NCI-H2107 (cell line): ENCODE data around the gene PTRH2.

Source experiments
- DNase-seq: peaks from one replicate; lab custom pipeline; 2025; lab: John Stamatoyannopoulos, UW

PTRH2 gene

GRCh38 chr17:59719526-59719925, 12.3 kb upstream of the PTRH2 start:
- no peak for DNase-seq

- no peak for DNase-seq
Observed at GRCh38 chr17:59716427-59716826, 9.2 kb upstream of the PTRH2 start.

GRCh38 chr17:59714255-59714654, 7.0 kb upstream of the PTRH2 start:
- DNase-seq: no peak

- no peak for DNase-seq
Observed at GRCh38 chr17:59712862-59713261, 5.6 kb upstream of the PTRH2 start.

GRCh38 chr17:59711936-59712335, 4.7 kb upstream of the PTRH2 start:
- no peak for DNase-seq

GRCh38 chr17:59707971-59708430, 771 bp upstream of the PTRH2 start:
- no peak for DNase-seq

GRCh38 chr17:59702304-59702703, 4.9 kb downstream of the PTRH2 start:
- DNase-seq: no peak

- no peak for DNase-seq
Observed at GRCh38 chr17:59699786-59700185, 7.4 kb downstream of the PTRH2 start.

GRCh38 chr17:59699218-59699617, 8.0 kb downstream of the PTRH2 start:
- no peak for DNase-seq

- DNase-seq: no peak
Observed at GRCh38 chr17:59698143-59698542, 9.1 kb downstream of the PTRH2 start.

GRCh38 chr17:59696682-59697277, 10.4 kb downstream of the PTRH2 start:
- DNase-seq: no peak

- no peak for DNase-seq
Observed at GRCh38 chr17:59695945-59696681, 11.1 kb downstream of the PTRH2 start.

GRCh38 chr17:59694344-59694743, 12.9 kb downstream of the PTRH2 start:
- DNase-seq: no peak

- no peak for DNase-seq
Observed at GRCh38 chr17:59693582-59693981, 13.6 kb downstream of the PTRH2 start.

- DNase-seq: no peak
Observed at GRCh38 chr17:59688496-59688895, 18.7 kb downstream of the PTRH2 start.

GRCh38 chr17:59688008-59688407, 19.2 kb downstream of the PTRH2 start:
- no peak for DNase-seq

- no peak for DNase-seq
Observed at GRCh38 chr17:59684967-59685366, 22.3 kb downstream of the PTRH2 start.

- no peak for DNase-seq
Observed at GRCh38 chr17:59683283-59683682, 23.9 kb downstream of the PTRH2 start.

GRCh38 chr17:59680314-59680713, 26.9 kb downstream of the PTRH2 start:
- DNase-seq: no peak

GRCh38 chr17:59678918-59679317, 28.3 kb downstream of the PTRH2 start:
- DNase-seq: no peak

- DNase-seq: no peak
Observed at GRCh38 chr17:59676716-59677115, 30.5 kb downstream of the PTRH2 start.

GRCh38 chr17:59675231-59675630, 32.0 kb downstream of the PTRH2 start:
- DNase-seq: no peak

GRCh38 chr17:59671386-59671785, 35.8 kb downstream of the PTRH2 start:
- no peak for DNase-seq

GRCh38 chr17:59669944-59670343, 37.3 kb downstream of the PTRH2 start:
- DNase-seq: no peak
